ENCODE measurements around the gene RAB34.

The RAB34 gene, protein sequence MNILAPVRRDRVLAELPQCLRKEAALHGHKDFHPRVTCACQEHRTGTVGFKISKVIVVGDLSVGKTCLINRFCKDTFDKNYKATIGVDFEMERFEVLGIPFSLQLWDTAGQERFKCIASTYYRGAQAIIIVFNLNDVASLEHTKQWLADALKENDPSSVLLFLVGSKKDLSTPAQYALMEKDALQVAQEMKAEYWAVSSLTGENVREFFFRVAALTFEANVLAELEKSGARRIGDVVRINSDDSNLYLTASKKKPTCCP

DNA sequence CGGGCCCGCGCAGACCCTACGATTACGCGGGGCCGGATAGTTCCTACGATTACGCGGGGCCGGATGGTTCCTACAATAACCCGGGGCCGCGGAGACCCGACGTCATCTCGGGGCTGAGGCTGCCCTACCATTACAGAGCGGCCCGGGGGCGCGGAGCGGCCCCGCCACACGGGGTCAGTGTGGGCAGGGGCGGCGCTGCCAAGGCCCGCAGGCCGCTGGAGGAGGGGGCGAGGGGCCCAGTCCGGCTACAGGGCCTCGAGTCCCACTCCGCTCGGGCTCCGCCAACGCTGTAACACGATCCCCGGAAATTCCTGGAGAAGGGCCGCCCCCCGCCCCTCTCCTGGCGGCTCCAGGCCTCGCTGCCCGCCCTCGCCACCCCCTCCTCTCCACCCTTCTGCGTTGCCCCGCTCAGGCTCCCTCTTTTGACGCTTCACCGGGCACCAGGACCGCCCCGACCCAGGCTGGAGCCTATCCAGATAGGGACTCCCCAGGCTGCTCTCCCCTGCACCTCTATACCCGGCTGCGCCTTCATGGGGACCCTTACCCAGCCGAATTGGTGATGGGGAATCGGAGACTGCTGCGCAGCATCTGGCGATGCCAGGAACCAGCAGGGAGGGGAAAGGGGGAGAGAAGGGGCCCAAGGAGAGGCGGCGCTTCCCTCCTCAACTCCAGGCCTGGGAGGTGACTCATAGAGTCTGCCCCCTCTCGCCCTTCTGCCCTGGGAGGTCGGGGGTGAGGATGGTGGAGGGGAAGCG lies at the start of gene RAB34:
Gene RAB34, minus strand, starts transcription at position 291 of the 755 bp plus-strand sequence. CDS start 602 bp downstream, outside the sequence.
- peak; percentile 81 for DNase-seq

DNA sequence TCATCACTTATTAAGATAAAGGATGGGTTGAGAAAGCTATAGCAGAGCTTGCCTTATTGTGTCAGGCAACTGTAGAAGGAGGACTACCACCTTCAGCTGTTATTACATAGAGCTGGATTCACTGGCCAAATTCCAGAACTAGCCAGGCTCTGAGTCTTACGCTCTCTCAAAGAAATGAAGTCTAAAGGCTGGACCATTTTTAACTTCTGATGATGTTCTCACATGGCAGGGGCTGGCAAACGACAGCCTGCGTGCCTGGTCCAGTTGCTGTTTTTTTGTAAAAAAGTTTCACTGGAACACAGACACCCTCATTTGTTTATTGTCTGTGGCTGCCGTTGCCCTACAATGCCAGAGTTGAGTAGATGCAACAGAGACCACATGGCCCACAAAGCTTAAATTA lies 47.4 kb upstream of the RAB34 start:
- DNase-seq = no peak

DNA sequence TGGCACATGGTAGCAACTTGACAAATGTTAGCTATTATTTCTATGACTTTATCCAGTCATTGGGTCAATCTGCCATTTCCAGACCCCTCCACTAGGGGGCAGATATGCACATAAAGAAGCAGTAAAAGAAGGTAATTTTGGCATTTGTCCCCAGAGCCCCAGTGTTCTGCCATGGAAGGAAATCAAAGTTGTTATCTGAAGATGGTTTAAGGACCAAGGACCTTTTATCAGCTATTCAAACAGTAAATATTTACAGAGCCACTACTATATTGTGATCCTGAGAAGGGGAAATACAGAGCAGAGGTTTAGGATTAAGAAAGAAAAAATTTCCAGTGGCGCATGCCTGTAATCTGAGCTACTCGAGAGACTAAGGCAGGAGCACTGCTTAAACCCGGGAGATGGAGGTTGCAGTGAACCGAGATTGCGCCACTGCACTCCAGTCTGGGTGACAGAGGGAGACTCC lies 46.2 kb upstream of the RAB34 start:
- peak; percentile 90 for DNase-seq

DNA sequence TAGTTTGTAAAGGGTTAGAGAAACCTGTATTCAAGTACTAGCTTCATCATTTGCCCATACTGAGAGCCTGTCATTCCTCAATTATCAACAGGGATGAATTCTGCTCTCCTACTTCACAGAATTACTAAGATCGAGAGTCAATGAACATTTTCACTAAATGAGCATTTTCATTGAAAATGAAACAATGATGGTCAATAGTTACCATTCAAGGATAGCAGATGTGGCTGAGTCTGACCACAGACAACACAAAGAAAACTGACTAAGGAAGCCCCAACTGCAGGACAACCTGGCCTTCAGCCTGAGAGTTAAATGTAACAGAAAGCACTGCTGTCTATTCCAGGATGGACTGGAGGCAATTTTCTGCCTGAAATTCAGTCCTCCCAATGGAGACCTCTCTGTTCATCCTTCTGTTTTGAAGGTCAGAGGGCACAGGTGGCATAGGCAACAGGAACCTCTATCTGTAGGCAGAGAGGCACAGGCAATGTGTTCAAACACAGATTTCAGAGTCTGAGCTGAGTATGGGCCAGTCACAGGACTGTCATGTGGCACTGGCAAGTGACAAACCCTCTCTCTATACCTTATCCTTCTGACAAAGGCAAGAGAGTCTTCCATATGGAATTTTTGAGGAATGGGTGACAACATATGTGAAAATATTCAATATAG lies 45.6 kb upstream of the RAB34 start:
- DNase-seq = no peak

DNA sequence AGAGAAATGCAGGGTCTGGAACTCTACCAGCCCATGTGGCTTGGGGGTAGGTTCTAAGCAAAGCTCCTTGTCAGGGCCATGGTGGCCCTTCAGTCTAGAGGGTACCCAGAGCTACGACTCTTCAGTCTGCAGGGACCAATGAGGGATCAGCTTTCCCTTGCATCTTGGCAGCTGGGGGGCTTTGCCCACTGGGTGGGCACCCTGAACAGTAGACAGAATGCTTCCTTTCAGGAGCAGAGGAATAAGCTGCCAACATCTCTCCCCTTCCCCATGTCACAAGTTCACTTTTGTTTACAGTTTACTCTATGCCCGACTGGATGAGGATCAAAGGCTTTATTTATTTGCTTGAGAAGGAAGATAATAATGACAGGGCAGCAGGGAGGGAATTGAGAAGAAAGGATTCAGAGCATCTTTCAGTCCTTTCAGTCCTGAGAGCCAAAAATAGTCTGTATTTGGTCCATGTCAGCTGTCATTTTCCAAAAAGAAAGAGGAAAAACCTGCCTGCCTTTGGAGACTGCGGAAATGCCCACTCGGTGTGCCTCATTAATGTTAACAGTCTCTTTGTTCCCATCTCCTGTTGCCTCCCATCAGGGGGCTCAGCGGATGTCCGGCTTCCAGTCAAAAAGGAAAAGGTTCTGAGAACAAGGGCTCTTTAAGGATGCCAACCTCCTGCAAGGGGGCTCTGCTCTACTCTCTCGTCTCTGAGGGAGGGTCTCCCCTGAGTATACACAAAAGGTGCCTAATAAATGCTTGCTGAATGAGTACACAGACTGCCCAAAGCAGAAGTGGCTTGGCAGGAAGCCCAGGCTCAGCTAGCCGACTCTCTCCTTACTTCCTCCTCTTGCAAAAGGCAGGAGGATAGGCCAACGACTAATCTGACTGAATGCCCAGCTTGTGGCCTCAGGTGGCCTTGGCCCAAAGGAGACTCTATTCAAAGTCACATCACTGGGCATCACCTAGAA lies 43.2 kb upstream of the RAB34 start:
- DNase-seq = peak; percentile 25

DNA sequence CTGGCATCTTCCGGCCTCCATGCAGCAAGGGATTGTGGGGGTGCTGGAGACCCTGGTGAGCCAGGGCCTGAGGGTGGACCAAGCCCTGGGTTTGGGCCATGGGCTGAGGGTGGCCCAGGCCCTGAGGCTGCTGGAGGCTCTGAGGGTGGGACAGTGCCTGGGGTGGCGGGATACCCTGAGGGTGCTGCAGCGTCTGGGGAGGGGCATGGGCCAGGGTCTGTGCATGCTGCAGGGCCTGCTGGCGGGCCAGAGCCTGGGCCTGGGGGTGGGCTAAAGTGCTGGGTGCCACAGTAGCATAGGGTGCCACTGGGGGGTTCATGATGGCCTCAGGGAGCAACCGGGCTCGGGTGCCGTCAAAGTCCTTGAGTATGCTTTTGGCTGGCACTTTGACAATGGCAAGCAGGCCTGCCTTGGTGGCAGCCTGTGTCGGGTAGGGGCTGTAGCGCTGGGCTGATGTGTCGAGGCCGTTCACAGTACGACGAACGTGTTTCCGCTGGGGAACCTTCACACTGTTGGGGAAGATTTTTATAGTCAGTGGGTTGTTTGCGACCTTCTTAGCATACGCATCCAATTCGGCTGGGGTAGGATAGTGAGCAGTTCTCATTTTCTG lies 41.7 kb upstream of the RAB34 start:
- DNase-seq = peak; percentile 46

DNA sequence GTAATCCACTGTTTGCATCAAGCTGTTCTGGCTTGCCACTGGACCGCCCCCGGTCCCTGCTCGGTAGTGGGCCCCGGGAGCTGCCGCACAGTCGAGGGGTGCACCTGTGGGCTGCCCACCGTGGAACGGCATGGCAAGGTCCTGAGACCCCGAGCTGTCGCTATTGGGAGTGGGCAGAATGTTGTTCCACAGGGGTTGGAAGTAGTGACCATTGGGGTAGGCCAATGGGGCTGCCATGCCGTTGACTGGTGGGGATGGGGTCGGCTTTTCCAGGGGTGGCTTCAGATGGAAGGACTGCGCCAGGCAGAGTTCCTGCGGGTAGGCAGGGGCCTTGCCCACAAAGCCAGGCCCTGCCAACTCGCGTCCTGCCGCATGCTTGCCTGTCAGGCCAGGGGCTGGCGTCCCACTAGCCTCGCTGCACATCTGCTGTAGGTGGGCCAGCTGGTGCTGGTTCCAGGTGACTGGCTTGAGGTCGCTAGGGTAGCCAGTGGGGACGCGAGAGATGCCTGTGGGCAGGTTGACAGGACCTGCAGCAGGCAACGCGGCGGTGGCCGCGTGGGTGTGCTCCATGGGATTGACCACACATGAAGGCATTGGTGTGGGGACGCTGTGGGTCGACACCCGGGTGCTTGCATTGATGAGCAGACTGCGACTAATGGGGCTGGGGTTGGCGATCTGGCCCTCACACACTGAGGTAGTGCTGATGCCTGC lies 40.9 kb upstream of the RAB34 start:
- DNase-seq = peak; percentile 60

DNA sequence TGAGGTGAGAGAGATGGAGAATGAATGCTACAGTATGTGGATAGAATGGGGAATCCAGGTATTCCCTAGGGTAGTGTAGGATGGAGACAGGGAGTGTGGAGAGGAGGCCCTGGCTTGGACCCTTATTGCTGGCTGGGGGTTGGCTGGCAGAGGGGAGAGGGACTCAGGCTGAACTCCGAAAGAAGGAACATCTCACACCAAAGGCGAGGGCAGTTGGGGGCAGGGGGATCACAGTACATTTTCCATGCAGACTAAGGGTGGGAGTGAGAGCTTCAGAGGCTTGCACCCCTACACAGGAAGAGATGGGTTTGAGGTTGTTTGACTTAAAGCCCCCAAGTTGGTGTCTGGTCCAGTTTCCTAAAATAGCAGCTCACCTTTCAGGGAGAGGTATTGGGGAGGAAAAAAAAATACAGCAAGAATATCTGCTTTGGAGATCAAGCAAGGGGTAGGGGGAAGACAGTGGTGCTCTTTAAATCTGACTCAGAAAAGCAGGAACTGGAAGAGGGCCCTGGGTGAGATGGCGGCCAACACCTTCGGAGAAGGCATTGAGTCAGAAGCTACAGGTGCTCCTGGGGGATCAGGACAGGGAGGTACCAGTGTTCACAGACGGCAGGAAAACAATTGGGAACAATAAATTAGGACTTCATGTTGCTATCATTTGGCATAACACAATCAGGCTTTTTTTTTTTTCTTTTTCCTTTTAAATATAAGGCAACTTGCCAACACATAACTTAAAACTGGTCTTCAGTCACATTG lies 38.6 kb upstream of the RAB34 start:
- peak; percentile 36 for DNase-seq

DNA sequence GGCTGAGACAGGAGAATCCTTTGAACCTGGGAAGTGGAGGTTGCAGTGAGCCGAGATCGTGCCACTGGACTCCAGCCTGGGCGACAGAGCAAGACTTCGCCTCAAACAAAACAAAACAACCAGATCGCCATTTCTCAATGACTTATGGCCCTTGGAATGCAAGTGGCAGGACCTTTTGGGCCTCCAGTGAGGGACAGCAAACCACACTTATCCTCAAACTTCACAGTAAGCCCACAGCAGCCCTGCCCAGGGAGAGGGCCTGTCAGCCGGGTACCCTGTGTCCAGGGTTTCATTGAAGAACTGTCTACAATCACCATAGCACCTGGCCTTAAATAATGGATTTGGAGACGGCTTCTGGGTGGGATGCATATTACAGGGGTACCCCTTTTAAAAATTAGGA lies 37.8 kb upstream of the RAB34 start:
- DNase-seq = peak; percentile 9

DNA sequence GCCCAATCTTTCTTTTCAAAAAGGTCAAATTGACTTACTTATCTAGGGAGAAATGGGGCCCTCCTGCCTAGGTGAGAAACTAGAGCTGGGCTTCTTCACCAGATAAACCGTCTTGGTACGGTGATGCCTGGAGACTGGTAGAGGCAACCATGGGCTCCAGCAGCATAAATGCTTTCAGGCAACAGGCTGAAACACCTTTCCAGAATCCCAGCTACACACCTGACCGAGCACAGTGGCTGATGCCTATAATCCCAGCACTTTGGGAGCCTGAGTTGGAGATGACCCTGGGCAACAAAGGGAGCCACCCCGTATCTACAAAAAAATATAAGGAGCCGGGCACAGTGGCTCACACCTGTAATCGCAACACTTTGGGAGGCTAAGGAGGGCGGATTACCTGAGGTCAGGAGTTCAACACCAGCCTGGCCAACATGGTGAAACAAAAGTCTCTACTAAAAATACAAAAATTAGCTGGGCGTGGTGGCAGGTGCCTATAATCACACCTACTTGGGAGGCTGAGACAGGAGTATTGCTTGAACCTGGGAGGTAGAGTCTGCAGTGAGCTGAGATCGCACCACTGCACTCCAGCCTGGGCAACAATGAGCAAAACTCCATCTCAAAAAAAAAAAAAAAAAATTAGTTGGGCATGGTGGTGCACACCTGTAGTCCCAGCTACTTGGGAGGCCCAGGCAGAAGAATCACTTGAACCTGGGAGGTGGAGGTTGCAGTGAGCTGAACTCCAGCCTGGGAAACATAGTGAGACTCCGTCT lies 34.1 kb upstream of the RAB34 start:
- DNase-seq = no peak

DNA sequence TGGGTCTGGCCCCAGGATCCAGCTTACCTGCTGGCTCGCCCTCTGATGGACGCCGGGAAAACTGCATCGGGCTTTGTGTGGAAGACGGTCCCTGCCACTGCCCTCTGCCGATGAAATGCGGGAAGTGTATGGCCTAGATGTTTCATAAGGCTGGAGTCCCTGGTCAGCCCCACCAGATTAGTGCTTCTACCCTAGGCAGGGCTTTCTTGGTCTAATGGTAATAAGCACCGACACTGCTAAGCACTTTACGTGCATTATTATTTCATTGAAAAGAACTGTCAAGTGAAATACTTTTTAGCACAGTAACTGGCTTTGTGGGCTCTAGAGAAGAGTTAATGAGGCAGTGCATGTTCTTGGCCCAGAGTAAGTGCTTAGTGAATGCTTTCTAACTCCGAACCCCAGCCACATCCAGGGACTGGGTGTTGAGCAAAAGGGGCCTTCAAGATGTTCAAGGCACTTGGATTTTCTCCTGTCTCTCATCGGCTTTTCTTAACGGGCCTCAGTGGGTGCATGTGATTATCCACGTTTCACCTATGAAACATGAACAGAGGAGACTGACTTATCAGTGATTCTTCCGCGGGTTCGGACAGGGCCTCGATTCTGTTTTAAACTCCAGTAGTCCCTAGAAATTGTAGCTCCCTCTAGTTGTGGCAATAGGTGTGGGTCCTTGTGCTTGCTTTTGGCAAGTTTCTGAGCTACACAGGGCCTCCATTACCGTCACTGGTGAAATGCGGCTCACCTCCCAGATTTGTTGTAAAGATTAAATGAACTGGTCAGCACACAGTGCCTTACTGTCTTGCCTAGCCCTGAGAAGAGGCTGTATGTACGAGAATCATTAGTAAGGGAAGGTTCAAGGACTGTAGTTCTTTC lies 32.7 kb upstream of the RAB34 start:
- DNase-seq = peak; percentile 96

DNA sequence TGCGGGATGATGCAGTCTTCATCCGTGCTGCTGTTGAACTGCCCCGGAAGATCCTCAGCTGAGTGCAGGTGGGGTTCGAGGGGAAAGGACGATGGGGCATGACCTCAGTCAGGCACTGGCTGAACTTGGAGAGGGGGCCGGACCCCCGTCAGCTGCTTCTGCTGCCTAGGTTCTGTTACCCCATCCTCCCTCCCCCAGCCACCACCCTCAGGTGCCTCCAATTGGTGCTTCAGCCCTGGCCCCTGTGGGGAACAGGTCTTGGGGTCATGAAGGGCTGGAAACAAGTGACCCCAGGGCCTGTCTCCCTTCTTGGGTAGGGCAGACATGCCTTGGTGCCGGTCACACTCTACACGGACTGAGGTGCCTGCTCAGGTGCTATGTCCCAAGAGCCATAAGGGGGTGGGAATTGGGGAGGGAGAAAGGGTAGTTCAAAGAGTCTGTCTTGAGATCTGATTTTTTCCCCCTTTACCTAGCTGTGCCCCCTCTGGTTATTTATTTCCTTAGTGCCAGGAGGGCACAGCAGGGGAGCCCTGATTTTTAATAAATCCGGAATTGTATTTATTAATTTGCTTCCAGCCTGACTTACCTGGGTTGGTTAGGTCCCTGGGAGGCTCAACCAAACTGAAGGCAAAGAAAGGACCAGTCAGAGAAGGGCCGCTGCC lies 32.0 kb upstream of the RAB34 start:
- DNase-seq = no peak

DNA sequence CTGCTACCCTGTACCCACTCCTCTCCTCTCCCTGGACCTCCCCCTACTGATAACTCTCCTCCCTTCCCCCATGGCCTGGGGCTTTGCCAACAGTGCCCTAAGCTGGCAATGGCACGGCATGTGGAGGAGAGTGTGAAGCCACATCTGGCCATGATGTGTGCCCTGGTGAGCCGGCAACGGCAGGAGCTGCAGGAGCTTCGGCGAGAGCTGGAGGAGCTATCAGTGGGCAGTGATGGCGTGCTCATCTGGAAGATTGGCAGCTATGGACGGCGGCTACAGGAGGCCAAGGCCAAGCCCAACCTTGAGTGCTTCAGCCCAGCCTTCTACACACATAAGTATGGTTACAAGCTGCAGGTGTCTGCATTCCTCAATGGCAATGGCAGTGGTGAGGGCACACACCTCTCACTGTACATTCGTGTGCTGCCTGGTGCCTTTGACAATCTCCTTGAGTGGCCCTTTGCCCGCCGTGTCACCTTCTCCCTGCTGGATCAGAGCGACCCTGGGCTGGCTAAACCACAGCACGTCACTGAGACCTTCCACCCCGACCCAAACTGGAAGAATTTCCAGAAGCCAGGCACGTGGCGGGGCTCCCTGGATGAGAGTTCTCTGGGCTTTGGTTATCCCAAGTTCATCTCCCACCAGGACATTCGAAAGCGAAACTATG lies 31.3 kb upstream of the RAB34 start:
- DNase-seq = no peak

DNA sequence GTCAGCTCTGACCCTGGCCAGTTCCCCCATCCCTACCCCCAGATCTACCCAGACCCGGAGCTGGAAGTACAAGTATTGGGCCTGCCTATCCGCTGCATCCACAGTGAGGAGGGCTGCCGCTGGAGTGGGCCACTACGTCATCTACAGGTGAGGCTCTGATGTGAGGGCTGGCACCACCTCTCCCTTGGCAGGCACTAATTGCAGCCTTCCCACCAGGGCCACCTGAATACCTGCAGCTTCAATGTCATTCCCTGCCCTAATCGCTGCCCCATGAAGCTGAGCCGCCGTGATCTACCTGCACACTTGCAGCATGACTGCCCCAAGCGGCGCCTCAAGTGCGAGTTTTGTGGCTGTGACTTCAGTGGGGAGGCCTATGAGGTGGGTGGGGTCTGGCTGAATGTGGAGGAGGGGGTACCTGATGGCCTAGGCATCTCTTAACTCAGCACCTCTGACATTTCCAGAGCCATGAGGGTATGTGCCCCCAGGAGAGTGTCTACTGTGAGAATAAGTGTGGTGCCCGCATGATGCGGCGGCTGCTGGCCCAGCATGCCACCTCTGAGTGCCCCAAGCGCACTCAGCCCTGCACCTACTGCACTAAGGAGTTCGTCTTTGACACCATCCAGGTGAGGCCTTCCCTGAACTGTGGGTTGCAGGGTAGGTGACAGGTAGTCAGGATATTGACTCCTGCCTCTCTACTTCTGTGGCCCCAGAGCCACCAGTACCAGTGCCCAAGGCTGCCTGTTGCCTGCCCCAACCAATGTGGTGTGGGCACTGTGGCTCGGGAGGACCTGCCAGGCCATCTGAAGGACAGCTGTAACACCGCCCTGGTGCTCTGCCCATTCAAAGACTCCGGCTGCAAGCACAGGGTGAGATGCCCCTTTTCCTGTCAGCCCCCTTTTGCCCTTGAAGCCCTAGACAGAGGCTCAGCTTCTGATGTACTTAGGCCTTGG lies 30.4 kb upstream of the RAB34 start:
- no peak for DNase-seq

DNA sequence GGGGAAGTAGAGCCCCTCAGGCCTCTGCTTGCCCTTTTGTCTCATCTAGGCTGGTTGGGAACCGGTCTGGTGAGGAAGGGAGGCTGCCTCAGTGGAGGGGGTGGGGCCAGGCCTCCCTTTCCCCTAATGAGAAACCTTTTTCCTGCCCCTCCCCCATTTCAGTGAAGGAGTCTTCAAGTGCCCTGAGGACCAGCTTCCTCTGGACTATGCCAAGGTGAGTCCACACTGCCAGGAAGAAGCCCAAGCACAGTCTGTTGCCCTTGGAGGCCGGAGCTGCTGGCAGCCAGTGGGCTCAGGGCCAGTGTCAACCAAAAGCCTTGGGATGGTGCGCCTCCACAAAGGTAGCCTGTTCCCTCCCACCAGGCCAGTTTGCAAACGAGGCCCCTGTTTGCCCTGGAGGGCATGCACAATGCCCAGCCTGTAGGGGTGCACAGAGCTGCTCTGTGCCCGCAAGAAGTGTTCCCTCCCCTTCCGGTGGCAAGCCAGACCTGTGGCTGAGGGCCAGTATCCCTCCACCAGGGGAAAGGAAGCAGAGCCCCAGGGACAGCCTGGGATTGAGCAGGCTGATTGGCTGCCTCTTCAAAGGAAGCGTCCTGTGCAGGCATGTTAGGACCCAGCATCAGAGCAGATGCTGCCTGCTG lies 29.5 kb upstream of the RAB34 start:
- no peak for DNase-seq

DNA sequence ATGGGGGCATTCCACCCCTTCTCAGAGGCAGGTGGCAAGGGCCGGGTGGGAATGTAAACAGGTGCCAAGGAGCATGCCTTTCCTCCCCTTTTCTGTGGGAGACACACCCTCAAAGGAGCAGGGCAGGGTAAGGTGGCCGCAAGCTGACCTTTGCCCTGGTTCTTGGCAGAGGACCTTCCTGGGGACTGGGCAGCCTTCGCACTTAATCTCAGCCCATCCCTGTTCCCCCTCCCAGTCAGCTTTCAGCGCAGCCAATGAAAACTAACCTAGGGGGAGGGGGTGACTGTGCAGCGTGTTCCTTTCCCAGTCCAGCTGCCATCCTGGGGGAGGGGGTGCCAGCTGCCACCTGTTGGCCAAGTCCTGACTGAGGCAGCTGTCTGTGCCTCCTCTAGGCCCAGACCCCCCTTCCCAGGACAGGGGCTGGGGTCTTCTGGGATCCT lies 29.0 kb upstream of the RAB34 start:
- no peak for DNase-seq

Measured in activated effector memory CD4-positive, alpha-beta T cell treated with anti-CD3 and anti-CD28 coated beads, Interleukin-2, amount 50 U/mL, for 16 hours (primary cell).